Measurements from ENCODE around the gene PAFAH1B2. TPM values are rescaled to one million over a fixed set of nuclear protein-coding genes. Genes with fewer than 3 reads are reported as not detected.

The PAFAH1B2 gene
- total RNA-seq, 1 experiment from 2014 or later, result 154 TPM

DNA sequence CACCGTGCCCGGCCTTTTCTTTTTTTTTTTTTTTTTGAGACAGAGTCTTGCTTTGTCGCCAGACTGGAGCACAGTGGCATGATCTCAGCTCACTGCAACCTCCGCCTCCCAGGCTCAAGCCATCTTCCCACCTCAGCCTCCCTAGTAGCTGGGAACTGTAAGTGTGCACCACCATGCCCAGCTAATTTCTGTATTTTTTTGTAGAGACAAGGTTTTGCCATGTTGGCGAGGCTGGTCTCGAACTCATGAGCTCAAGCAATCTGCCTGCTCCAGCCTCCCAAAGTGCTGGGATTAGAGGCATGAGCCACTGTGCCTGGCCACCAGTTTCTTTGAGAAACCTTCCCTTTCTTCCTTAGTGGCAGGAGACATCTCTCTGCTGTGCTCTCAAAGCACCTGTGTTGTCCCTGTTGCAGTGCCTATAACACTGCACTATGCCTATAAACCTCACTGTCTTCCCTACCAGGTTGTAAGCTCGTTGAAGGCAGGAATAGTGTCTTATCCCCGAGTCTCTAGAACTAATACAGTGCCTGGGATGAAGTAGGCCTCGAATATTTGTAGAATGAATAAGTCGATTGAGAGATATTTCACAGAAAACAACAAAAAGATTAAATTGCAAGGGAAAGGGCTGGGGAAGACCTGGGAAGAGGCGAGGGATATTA lies 68.7 kb downstream of the PAFAH1B2 start:
- H3K4me3 ChIP-seq (replicated peaks in 1 of 2; ENCODE audit: low read depth in 1 of 2, low read length in 2 of 2), result no peak overlapping the region
- POLR2A ChIA-PET, result interaction anchor here (0.7 kb wide), 1 partner anchor 329 kb away, joined by 3 read pairs; no protein-coding TSS in a partner anchor
- ATAC-seq (no peak), DNase-seq (ENCODE audit: low read depth, low spot score) (no peak)
- CTCF ChIA-PET, result no interaction called here
- no peak overlapping the region for H2AFZ ChIP-seq (ENCODE audit: low read depth, low read length, poor library complexity, severe bottlenecking)
- TF ChIP-seq, protein P1, sequence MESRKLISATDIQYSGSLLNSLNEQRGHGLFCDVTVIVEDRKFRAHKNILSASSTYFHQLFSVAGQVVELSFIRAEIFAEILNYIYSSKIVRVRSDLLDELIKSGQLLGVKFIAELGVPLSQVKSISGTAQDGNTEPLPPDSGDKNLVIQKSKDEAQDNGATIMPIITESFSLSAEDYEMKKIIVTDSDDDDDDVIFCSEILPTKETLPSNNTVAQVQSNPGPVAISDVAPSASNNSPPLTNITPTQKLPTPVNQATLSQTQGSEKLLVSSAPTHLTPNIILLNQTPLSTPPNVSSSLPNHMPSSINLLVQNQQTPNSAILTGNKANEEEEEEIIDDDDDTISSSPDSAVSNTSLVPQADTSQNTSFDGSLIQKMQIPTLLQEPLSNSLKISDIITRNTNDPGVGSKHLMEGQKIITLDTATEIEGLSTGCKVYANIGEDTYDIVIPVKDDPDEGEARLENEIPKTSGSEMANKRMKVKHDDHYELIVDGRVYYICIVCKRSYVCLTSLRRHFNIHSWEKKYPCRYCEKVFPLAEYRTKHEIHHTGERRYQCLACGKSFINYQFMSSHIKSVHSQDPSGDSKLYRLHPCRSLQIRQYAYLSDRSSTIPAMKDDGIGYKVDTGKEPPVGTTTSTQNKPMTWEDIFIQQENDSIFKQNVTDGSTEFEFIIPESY (IDR thresholded peaks at IDR 0.05; ENCODE audit: extremely low read depth, insufficient replicate concordance, low read length), result no peak
- TF ChIP-seq RAD21 (IDR thresholded peaks at IDR 0.05; ENCODE audit: low read depth), result no peak
- no peak for TF ChIP-seq EZH2 (IDR thresholded peaks at IDR 0.05)
- TF ChIP-seq, protein P2, sequence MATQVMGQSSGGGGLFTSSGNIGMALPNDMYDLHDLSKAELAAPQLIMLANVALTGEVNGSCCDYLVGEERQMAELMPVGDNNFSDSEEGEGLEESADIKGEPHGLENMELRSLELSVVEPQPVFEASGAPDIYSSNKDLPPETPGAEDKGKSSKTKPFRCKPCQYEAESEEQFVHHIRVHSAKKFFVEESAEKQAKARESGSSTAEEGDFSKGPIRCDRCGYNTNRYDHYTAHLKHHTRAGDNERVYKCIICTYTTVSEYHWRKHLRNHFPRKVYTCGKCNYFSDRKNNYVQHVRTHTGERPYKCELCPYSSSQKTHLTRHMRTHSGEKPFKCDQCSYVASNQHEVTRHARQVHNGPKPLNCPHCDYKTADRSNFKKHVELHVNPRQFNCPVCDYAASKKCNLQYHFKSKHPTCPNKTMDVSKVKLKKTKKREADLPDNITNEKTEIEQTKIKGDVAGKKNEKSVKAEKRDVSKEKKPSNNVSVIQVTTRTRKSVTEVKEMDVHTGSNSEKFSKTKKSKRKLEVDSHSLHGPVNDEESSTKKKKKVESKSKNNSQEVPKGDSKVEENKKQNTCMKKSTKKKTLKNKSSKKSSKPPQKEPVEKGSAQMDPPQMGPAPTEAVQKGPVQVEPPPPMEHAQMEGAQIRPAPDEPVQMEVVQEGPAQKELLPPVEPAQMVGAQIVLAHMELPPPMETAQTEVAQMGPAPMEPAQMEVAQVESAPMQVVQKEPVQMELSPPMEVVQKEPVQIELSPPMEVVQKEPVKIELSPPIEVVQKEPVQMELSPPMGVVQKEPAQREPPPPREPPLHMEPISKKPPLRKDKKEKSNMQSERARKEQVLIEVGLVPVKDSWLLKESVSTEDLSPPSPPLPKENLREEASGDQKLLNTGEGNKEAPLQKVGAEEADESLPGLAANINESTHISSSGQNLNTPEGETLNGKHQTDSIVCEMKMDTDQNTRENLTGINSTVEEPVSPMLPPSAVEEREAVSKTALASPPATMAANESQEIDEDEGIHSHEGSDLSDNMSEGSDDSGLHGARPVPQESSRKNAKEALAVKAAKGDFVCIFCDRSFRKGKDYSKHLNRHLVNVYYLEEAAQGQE (IDR thresholded peaks at IDR 0.05; ENCODE audit: low read depth), result no peak
- TF ChIP-seq ZNF274 (IDR thresholded peaks at IDR 0.05; ENCODE audit: low read depth, low read length), result no peak
- TF ChIP-seq CEBPB (IDR thresholded peaks at IDR 0.05; ENCODE audit: low read depth), result no peak
- TF ChIP-seq JUND (IDR thresholded peaks at IDR 0.05), result no peak
- TF ChIP-seq SRF (IDR thresholded peaks at IDR 0.05; ENCODE audit: low read depth), result no peak
- TF ChIP-seq EGR1 (IDR thresholded peaks at IDR 0.05; ENCODE audit: low read depth), result no peak
- no peak for TF ChIP-seq SIN3A (IDR thresholded peaks at IDR 0.05; ENCODE audit: low read depth)
- TF ChIP-seq POLR2AphosphoS5 (IDR thresholded peaks at IDR 0.05; ENCODE audit: low read depth, low read length), result no peak
- TF ChIP-seq TCF7L2 (IDR thresholded peaks at IDR 0.05; ENCODE audit: borderline replicate concordance, extremely low read depth, insufficient read depth, insufficient read length), result no peak
- no peak for TF ChIP-seq ZFX (IDR thresholded peaks at IDR 0.05)
- TF ChIP-seq POLR2A (IDR thresholded peaks at IDR 0.05; ENCODE audit: borderline replicate concordance, extremely low read depth, insufficient read depth, insufficient read length), result no peak
- TF ChIP-seq, protein P3, sequence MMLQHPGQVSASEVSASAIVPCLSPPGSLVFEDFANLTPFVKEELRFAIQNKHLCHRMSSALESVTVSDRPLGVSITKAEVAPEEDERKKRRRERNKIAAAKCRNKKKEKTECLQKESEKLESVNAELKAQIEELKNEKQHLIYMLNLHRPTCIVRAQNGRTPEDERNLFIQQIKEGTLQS (IDR thresholded peaks at IDR 0.05), result no peak
- no peak for TF ChIP-seq SP1 (IDR thresholded peaks at IDR 0.05; ENCODE audit: low read depth)
- no peak for TF ChIP-seq CBX3 (IDR thresholded peaks at IDR 0.05; ENCODE audit: low read depth)
- TF ChIP-seq, protein P4, sequence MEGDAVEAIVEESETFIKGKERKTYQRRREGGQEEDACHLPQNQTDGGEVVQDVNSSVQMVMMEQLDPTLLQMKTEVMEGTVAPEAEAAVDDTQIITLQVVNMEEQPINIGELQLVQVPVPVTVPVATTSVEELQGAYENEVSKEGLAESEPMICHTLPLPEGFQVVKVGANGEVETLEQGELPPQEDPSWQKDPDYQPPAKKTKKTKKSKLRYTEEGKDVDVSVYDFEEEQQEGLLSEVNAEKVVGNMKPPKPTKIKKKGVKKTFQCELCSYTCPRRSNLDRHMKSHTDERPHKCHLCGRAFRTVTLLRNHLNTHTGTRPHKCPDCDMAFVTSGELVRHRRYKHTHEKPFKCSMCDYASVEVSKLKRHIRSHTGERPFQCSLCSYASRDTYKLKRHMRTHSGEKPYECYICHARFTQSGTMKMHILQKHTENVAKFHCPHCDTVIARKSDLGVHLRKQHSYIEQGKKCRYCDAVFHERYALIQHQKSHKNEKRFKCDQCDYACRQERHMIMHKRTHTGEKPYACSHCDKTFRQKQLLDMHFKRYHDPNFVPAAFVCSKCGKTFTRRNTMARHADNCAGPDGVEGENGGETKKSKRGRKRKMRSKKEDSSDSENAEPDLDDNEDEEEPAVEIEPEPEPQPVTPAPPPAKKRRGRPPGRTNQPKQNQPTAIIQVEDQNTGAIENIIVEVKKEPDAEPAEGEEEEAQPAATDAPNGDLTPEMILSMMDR (IDR thresholded peaks at IDR 0.05 in 2 of 3, conservative IDR thresholded peaks at IDR 0.05 in 1 of 3; ENCODE audit: borderline replicate concordance in 1 of 3, insufficient read depth in 1 of 3, low read depth in 2 of 3, low read length in 2 of 3), result no peak
- no peaks in the 10 kb centered on the region for H3K79me2 ChIP-seq (ENCODE audit: insufficient read depth, low read length)
- peaks cover 7 to 8% of the 10 kb centered on the region in 2 experiments; a peak in 2 of 4 replicates for H3K36me3 ChIP-seq (ENCODE audit: control insufficient read depth in 1 of 2, insufficient read depth in 2 of 2, low read length in 2 of 2)
- no peaks in the 10 kb centered on the region for H3K9me3 ChIP-seq (ENCODE audit: control insufficient read depth in 1 of 2, insufficient read depth in 1 of 2, low read depth in 1 of 2, low read length in 2 of 2)
- RAD21 ChIA-PET (ENCODE audit: low non-redundant PET in 1 of 2, low total read pairs in 2 of 2, uncharacterized antibody in 2 of 2, unreplicated experiment in 2 of 2), result no interaction called here
- no peak overlapping the region for H3K27ac ChIP-seq (ENCODE audit: low read depth, low read length)
- no peaks in the 10 kb centered on the region for H3K9me2 ChIP-seq (ENCODE audit: insufficient read depth)
- no TSS peak for BruUV-seq (replicated peaks)
- H4K20me1 ChIP-seq (ENCODE audit: insufficient read depth), result no peaks in the 10 kb centered on the region
- no peaks in the 10 kb centered on the region for H3K4me1 ChIP-seq (ENCODE audit: control insufficient read depth in 1 of 2, insufficient read depth in 2 of 2, low read length in 2 of 2)
- H3K9ac ChIP-seq (ENCODE audit: low read length), result no peak overlapping the region
- H3K27me3 ChIP-seq (ENCODE audit: insufficient read depth, low read length), result no peaks in the 10 kb centered on the region
- no peak overlapping the region for H3K4me2 ChIP-seq (ENCODE audit: low read length)
- intact Hi-C loops (cut with micrococcal nuclease), result no loop called here

All from HCT116 (cell line).